Stimulated activated CD4-positive, alpha-beta T cell treated with anti-CD3 and anti-CD28 coated beads, Interleukin-2, amount 100 ng/mL, for 48 hours (primary cell): ENCODE data around the gene ERMAP.

ENCODE experiments used
- DNase-seq, 2 donors: peaks; one replicate each; pipeline ENCODE4 v3.0.0-alpha.2; 2020

The ERMAP gene

DNA sequence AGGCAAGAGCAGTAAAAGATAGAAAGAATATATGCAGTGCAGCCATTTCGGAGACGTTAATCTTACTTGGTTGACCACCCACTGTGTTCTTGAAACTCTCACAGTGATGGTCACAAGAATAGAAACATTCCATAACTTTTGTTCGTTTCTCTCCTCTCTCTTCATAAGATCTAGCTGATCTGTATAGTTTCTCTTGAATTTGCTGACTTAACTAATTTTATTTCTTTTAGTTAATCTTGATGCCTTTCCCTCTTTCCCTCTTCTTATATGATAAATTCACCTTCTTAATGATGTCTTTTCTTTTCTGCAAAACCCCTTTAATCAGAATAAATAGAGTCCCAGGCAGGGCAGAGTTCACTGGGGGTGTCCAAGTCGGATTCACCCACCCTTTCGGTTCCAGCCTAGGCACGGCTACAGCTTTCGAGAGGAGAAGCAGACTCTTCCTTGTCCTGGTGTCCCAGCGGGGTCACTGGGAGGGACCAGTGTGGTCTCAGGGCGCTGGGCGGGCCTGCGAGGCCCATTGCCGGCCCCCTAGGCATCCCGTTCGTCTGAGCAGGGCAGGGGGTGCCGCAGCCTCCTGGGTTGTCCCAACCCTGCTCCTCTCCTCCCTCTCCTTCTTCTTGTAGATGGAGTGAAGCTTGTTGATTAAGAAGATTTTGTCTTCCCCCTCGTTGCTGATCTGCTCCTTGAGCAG, 69.3 kb downstream of the ERMAP start:
- no peak for DNase-seq

DNA sequence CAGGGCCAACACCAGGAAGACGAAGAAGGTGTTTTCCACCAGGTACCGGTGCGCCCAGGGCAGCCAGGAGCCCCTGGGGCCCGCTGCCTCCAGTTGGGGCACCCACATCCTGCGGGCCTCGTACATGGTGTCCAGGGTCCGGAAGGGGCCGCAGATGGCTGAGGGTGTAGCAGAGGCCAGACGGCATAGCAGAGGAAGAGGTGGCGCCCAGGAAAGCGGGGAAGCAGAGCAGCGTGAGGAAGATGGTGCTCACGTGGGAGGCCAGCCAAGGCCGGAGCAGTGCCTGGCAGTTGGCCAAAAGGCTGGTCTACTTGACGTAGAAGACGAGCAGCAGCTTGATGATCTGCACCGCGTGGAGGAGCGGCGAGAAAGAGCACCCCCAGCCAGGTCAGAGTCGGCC, 69.9 kb downstream of the ERMAP start:
- no peak for DNase-seq

DNA sequence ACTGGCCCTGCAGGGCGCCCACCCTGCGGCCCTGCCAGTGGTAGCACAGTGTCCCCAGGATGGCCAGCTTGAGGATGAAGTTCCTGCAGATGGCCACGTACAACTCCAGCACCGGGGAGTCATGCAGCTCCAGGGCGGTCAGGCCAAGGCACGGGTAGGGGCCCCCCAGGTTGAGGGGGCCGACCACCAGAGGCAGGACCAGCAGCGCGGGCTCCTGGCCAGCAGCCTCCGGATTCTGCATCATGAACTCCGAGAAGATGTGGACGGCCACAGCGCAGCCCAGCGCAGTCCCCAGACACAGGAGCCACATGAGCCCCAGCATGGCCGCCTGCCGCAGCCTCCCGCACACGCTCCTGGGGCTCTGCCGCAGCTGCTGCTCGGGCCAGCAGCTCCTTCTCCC, 70.4 kb downstream of the ERMAP start:
- no peak for DNase-seq

DNA sequence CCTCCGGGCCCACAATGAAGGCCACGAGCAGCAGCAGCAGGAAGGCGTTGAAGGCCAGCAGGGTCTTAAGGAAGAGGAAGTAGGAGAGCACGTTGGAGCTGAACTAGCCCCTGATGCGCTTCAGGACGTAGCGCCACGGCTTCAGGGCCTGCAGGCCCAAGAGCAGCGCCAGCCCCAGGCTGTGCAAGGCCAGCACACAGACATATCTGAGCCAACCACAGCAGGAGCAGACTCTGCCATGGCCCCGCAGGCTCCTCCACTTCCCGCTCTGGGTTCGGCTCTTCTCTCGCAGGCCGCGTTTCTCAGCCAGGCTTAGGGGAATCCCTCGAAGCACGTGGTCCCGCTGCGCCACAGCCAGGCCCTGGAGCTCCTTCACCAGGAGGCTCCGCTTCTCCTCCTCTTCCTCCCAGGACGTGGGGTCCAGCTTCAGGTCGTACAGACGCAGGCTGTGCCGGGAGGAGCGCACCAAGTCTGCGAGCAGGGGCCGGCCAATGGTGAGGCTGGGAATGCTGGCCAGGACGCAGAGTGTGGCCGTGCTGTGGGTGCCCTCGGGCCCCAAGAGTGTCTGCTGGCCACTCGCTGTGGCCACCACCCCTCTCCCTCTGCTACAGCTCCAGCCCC, 71.2 kb downstream of the ERMAP start:
- no peak for DNase-seq

DNA sequence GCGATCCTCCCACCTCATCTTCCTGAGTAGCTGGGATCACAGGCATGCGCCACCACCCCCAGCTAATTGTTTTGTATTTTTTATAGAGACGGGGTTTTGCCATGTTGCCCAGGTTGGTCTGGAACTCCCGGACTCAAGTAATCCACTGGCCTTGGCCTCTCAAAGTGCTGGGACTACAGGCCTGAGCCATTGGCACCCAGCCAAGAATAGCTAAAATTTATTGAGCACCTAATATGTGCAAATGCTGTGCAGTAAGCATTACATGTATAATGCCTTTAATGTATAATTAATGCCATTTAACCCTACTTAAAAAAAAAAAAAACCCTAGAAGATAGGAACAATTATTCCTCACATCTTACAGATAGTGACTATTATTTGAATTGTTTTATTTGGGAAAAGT, 72.3 kb downstream of the ERMAP start:
- no peak for DNase-seq

DNA sequence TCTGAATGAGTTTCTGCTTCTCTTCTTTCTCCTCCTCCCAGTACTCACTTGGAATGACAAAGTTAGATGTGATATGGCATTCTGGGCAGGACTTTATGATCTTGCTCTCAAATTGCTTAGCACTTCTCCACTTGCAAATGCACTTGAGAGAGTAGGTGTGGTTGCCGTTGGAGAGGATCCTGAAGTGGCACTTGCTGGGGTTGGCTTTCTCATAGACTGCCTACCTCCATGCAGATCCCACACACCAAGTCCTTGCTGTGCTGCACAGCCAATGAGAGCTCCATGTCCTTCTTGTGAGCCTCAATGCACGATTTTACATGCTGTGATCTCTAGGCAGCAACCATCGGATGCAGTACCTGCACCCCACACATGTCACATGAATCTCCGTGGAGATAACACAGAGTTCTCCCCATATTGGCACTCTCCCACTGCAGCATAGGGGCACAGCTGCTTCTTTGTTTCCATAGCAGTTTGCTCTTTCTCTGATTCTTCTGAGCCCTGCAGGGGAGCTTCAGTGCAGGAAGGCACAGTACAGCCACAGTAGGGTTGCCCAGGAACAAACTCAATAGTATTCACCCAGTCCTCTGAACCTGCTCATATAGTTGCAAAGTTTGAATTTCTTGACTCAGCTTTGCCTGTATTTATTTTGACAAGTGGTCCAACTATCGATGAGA, 74.7 kb downstream of the ERMAP start:
- DNase-seq = no peak
